PC-3 (cell line): ENCODE data around the gene ST3GAL3.

ENCODE experiments used
- EZH2 ChIP-seq: fragments of 300-600 bp; sonication (generic); IDR thresholded peaks from one replicate; pipeline ENCODE4 v1.6.1; 2017; ENCODE audit warnings: antibody characterized with exemption, mild to moderate bottlenecking, low read length; ENCODE audit not compliant: unreplicated experiment
- EZH2phosphoT487 ChIP-seq: fragments of 300-600 bp; sonication (generic); IDR thresholded peaks from 2 replicates; pipeline ENCODE4 v1.6.1; 2018; ENCODE audit warnings: mild to moderate bottlenecking, antibody characterized with exemption, low read length, borderline replicate concordance
- TF ChIP-seq, protein P1 (sequence below): fragments of 300-600 bp; sonication (generic); conservative IDR thresholded peaks from 2 replicates; pipeline ENCODE4 v1.5.1; 2017; ENCODE audit warnings: antibody characterized with exemption, low read depth, mild to moderate bottlenecking, low read length

DNA sequence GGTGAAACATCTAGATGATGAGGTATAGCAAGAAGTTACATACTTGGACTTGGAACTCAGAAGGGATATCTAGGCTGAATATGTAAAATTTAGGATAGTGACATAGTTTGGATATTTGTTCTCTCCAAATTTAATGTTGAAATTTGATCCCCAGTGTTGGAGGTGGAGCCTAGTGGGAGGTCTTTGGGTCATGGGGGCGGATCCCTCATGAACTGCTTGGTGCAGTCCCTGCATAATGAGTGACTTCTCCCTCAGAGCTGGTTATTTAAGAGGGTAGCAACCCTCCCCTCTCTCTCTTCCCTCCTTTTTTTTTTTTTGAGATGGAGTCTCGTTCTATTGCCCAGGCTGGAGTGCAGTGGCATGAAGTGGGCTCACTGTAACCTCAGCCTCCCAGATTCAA, 15.5 kb downstream of the ST3GAL3 start:
- TF ChIP-seq EZH2phosphoT487 (no peak), EZH2 (no peak)
- TF ChIP-seq, protein P1, sequence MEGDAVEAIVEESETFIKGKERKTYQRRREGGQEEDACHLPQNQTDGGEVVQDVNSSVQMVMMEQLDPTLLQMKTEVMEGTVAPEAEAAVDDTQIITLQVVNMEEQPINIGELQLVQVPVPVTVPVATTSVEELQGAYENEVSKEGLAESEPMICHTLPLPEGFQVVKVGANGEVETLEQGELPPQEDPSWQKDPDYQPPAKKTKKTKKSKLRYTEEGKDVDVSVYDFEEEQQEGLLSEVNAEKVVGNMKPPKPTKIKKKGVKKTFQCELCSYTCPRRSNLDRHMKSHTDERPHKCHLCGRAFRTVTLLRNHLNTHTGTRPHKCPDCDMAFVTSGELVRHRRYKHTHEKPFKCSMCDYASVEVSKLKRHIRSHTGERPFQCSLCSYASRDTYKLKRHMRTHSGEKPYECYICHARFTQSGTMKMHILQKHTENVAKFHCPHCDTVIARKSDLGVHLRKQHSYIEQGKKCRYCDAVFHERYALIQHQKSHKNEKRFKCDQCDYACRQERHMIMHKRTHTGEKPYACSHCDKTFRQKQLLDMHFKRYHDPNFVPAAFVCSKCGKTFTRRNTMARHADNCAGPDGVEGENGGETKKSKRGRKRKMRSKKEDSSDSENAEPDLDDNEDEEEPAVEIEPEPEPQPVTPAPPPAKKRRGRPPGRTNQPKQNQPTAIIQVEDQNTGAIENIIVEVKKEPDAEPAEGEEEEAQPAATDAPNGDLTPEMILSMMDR, result no peak
